Coronary artery (tissue), 2 donors: ENCODE data around the gene EIF3A.

ENCODE experiments used
- DNase-seq: peaks from one replicate; pipeline ENCODE4 v3.0.0-alpha.2; 2017; ENCODE audit warnings: low spot score
- H3K27ac ChIP-seq, 2 donors: fragments of 200-600 bp; sonication (generic); one replicate each; pipeline ENCODE4 v1.5.1; 2016 to 2019
- H3K4me3 ChIP-seq: fragments of 200-600 bp; sonication (generic); 2 replicates; pipeline ENCODE4 v1.5.1; 2016; ENCODE audit warnings: mild to moderate bottlenecking, moderate library complexity
- TF ChIP-seq, protein P1 (sequence below): fragments of 200-600 bp; sonication (generic); IDR thresholded peaks from one replicate; pipeline ENCODE4 v1.5.1; 2019; ENCODE audit warnings: antibody characterized with exemption

Gene EIF3A

DNA sequence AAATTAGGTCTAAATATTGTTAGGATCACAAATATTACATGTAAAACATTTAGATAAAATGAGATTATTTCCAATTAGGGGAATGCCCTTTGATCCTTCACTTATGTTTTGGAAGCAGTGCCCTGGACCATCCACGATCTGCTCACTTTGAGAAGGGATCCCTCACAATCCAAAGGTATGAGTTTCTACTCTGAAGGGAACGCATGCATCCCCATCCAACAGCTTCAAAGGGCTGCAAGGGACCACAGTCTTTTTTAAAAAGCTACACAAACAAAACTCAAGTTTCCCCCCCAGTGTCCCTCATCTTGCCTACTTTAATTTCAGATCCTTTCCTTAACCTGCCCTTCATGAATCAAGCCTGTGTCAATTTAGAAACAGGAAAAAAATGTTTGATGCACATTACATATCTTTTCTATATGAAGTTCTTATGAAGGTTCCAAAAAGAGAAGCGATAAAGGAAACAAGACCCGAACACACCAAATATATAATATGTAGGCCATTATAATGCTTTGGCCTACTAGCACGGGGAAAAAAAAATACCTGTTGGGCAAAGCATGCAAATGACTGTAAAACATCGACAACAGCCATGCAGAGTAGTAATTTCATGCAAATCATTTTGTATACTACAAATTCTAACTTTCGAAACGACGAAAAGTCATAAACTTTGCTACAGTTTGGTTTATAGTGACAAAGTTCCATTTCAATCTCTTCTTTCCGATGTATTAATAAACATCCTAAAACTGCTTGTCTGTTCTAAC is 2.0 kb downstream of the EIF3A start:
- DNase-seq, result no peak
- Histone ChIP-seq H3K4me3 (peak overlapping the region; percentile 78), H3K27ac (peak overlapping the region in 1 of 2 donors; percentile 93)
- TF ChIP-seq, protein P1, sequence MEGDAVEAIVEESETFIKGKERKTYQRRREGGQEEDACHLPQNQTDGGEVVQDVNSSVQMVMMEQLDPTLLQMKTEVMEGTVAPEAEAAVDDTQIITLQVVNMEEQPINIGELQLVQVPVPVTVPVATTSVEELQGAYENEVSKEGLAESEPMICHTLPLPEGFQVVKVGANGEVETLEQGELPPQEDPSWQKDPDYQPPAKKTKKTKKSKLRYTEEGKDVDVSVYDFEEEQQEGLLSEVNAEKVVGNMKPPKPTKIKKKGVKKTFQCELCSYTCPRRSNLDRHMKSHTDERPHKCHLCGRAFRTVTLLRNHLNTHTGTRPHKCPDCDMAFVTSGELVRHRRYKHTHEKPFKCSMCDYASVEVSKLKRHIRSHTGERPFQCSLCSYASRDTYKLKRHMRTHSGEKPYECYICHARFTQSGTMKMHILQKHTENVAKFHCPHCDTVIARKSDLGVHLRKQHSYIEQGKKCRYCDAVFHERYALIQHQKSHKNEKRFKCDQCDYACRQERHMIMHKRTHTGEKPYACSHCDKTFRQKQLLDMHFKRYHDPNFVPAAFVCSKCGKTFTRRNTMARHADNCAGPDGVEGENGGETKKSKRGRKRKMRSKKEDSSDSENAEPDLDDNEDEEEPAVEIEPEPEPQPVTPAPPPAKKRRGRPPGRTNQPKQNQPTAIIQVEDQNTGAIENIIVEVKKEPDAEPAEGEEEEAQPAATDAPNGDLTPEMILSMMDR, result no peak

DNA sequence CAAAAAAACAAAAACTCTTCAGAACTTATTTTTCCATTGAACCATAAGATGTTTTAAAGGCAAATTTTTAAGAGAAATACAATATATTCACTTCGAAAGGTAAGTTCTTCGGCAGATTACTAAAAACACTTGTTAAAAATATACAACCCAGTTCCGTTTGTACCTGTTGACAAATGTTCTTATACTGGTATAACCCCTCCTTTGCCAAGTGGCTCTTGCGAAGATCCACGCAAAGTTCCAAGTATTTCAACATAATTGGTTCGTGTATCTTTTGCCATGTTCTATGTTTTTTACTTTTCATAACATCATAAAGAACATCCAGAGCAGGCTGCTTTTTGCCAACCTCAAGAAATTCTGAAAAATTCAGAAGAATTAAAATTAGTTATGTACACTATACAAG is 7.0 kb downstream of the EIF3A start:
- no peak overlapping the region for H3K4me3 ChIP-seq

DNA sequence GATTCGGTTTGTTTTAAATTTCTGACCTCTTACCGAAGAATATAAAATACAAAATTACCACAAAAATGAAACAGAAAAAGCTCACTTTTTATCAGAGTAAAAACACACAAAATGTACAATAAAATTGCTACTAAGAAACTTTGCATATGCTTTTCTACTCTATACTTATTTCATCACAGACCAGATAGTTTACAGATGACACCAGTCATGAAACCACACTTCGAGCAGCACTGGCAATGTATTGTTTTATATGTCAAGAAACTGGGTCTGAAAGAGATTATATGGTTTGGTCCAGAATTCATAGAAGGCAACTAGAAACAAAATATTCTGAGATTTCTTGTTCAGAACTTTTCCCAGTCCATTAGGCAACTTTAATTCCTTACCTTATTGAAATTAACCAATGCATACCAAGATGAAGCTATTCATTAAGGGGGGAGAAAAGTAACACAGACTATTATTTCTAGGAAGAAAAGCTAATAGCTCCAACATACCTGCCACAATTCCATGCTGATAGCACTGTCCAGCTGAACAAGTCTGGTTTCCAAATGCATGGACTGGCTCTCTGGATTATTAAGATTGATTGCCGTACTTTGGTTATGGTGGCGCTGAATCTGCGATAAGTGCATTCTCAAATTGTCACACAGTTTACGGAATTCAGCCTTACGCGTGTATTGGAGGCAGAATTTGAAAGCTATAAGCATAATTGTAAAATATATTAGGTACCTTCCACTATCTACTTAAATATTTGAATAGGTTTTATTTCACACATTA is 10.0 kb downstream of the EIF3A start:
- no peak for DNase-seq
- H3K27ac ChIP-seq, result no peak overlapping the region
- TF ChIP-seq, protein P1, result no peak
- no peak overlapping the region for H3K4me3 ChIP-seq

More for the DNA sequence above, 7.0 kb downstream of the EIF3A start:
- H3K27ac ChIP-seq, result no peak overlapping the region
- TF ChIP-seq, protein P1, result no peak
- no peak for DNase-seq

DNA sequence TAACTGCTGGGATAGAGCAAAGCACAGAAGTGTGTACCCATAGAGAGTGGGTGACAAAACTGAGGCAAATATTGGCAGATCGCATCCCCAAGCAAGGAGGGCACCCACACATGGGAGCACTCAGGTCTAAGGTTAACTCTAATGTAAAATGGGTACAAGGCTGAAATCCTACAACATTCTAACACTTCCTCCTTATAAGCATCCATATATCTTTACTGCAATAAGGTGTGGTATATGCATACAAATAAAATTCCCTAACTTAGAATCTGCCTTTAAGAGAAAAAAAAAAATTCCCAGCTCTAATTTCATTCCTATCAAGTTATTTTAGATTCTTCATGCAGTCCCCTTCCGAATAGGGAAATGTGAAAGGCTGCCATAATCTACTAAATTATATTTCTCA is 18.7 kb downstream of the EIF3A start:
- no peak for DNase-seq
- no peak overlapping the region for H3K27ac ChIP-seq
- H3K4me3 ChIP-seq, result no peak overlapping the region
- TF ChIP-seq, protein P1, result no peak

DNA sequence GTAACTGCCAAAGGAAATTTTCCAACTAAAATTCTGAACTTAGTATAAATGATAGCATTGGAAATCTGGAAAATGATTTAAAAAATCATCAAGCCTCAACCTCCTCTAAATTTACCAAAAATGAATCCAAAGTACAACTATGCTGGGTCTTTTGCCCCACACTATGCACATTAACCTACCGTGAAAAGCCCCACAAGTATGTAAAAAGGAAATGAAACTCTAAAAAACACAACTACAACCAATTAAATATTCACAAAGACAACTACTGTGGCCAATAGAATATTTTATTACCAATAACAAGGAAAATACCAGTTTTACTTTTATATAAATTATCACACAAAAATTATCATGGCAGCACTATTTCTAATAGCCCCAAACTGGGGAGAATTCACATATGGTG is 19.3 kb downstream of the EIF3A start:
- TF ChIP-seq, protein P1, result no peak
- DNase-seq, result no peak
- Histone ChIP-seq H3K4me3 (no peak overlapping the region), H3K27ac (no peak overlapping the region)

DNA sequence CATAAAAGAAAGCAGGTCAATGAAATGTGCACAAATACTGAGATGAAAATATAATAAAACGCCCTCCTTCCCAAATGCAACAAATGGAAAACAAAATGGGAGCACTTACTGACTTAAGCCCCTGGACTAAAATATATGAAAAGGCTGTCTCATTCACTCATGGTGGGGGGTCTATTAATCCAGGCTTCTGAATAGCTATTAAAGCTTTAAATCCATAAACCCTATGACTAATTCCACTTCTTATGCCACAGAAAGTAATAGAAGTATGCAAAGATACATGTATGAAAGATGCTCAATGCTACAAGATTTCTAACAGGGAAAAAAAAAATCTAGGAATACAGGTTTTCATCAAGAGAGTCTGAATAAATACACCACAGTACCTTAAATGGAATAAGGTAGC is 20.5 kb downstream of the EIF3A start:
- TF ChIP-seq, protein P1, result no peak
- H3K4me3 ChIP-seq, result no peak overlapping the region
- no peak for DNase-seq
- no peak overlapping the region for H3K27ac ChIP-seq
